SK-N-SH (cell line): Measurements from ENCODE around the gene ZNF8. TPM values are rescaled to one million over a fixed set of nuclear protein-coding genes. Genes with fewer than 3 reads are reported as not detected.

Experiments used
- CTCF ChIA-PET: fragments of 300-600, 350-600 bp; formaldehyde crosslinking; extraction: SDS; loops from one replicate; lab custom pipeline; 2021; lab: Yijun Ruan, JAX
- POLR2A ChIA-PET: fragments of 350-600 bp; sonication (Branson Sonifier 250); formaldehyde crosslinking; extraction: SDS; loops from one replicate; lab custom pipeline; 2020; ENCODE audit warnings: antibody characterized with exemption, inconsistent platforms; lab: Yijun Ruan, JAX
- DNase-seq: peaks from one replicate; pipeline ENCODE4 v3.0.0; 2012
- H2AFZ ChIP-seq: fragments of 200-600 bp; sonication (generic); 2 replicates; pipeline ENCODE4 v1.8.1; 2016; ENCODE audit warnings: antibody characterized with exemption, mild to moderate bottlenecking, low read depth
- H3F3A ChIP-seq: fragments of 200-600 bp; sonication (generic); replicated peaks from 2 replicates; pipeline ENCODE3; 2016; ENCODE audit warnings: antibody characterized with exemption, mild to moderate bottlenecking; ENCODE audit not compliant: insufficient read depth
- H3K27ac ChIP-seq, 2 experiments: fragments of 200-500 bp in 1 of 2; fragments of 200-600 bp in 1 of 2; sonication (Bioruptor generic) in 1 of 2; sonication (generic), shearing (Covaris generic) in 1 of 2; 2 replicates each; pipeline versions ENCODE4 v1.5.1 to v1.6.1; 2014 to 2016; ENCODE audit warnings: low read depth in 2 of 2, inconsistent platforms in 1 of 2, low read length in 1 of 2, mild to moderate bottlenecking in 1 of 2, mixed read lengths in 1 of 2
- H3K27me3 ChIP-seq: fragments of 200-600 bp; sonication (generic), shearing (Covaris generic); 2 replicates; pipeline ENCODE4 v1.6.1; 2016; ENCODE audit warnings: mixed run types; ENCODE audit not compliant: insufficient read depth
- H3K36me3 ChIP-seq, 2 experiments: fragments of 200-500 bp in 1 of 2; fragments of 200-600 bp in 1 of 2; sonication (Bioruptor generic) in 1 of 2; sonication (generic) in 1 of 2; replicated peaks in 1 of 2; 2 replicates each; pipeline versions ENCODE3 to v1.5.1; 2014 to 2016; ENCODE audit warnings: low read length in 1 of 2, mild to moderate bottlenecking in 1 of 2; ENCODE audit not compliant: insufficient read depth in 2 of 2, control insufficient read depth in 1 of 2
- H3K4me1 ChIP-seq, 2 experiments: fragments of 200-500 bp in 1 of 2; fragments of 200-600 bp in 1 of 2; sonication (Bioruptor generic) in 1 of 2; sonication (generic), shearing (Covaris generic) in 1 of 2; 2 replicates each; pipeline versions ENCODE4 v1.5.1 to v1.6.1; 2014 to 2016; ENCODE audit warnings: low read depth in 1 of 2, low read length in 1 of 2, mixed run types in 1 of 2; ENCODE audit not compliant: insufficient read depth in 2 of 2, control insufficient read depth in 1 of 2
- H3K4me2 ChIP-seq: fragments of 200-600 bp; sonication (generic), shearing (Covaris generic); 2 replicates; pipeline ENCODE4 v1.6.1; 2017; ENCODE audit warnings: mixed run types
- H3K4me3 ChIP-seq, 2 experiments: fragments of 200-500 bp in 1 of 2; fragments of 200-600 bp in 1 of 2; sonication (Bioruptor generic) in 1 of 2; sonication (generic), shearing (Covaris generic) in 1 of 2; 2 replicates each; pipeline versions ENCODE4 v1.5.1 to v1.8.1; 2014 to 2016; ENCODE audit warnings: low read depth in 2 of 2, inconsistent platforms in 1 of 2, low read length in 1 of 2, mild to moderate bottlenecking in 1 of 2, mixed read lengths in 1 of 2, moderate library complexity in 1 of 2
- H3K79me2 ChIP-seq: fragments of 200-600 bp; sonication (generic); 2 replicates; pipeline ENCODE4 v1.8.1; 2017; ENCODE audit warnings: mild to moderate bottlenecking; ENCODE audit not compliant: insufficient read depth
- H3K9ac ChIP-seq: fragments of 200-600 bp; sonication (generic); 2 replicates; pipeline ENCODE4 v1.6.1; 2017; ENCODE audit warnings: mixed run types
- H3K9me2 ChIP-seq: fragments of 200-600 bp; sonication (generic); 2 replicates; pipeline ENCODE4 v1.6.1; 2017; ENCODE audit warnings: mixed run types
- H3K9me3 ChIP-seq: fragments of 200-600 bp; sonication (generic); 2 replicates; pipeline ENCODE4 v1.6.1; 2017; ENCODE audit warnings: mixed run types, mild to moderate bottlenecking, moderate library complexity
- H4K20me1 ChIP-seq: fragments of 200-600 bp; sonication (generic); 2 replicates; pipeline ENCODE4 v1.6.1; 2017; ENCODE audit warnings: mild to moderate bottlenecking, mixed run types; ENCODE audit not compliant: insufficient read depth
- CHD2 ChIP-seq: fragments of 150-350 bp; IDR thresholded peaks from 2 replicates; pipeline ENCODE4 v1.6.1; 2018; ENCODE audit warnings: low read length; ENCODE audit not compliant: partially characterized antibody
- CTCF ChIP-seq: fragments of 200-600 bp; sonication (generic); IDR thresholded peaks from 2 replicates; pipeline ENCODE4 v1.6.1; 2017; ENCODE audit warnings: antibody characterized with exemption, mild to moderate bottlenecking, moderate library complexity
- ELF1 ChIP-seq: IDR thresholded peaks from 2 replicates; pipeline ENCODE4 v1.4.0; 2012
- EP300 ChIP-seq, 2 experiments: IDR thresholded peaks; 2 replicates each; pipeline versions ENCODE4 v1.4.0 to v1.6.1; 2012; ENCODE audit warnings: borderline replicate concordance in 1 of 2, low read depth in 1 of 2, low read length in 1 of 2
- FOXJ3 ChIP-seq: sonication (generic); formaldehyde crosslinking; IDR thresholded peaks from 2 replicates; pipeline ENCODE4 v1.5.1; 2020; ENCODE audit warnings: mild to moderate bottlenecking, missing genetic modification reagents
- FOXM1 ChIP-seq: IDR thresholded peaks from 2 replicates; pipeline ENCODE4 v1.4.0; 2012; ENCODE audit warnings: low read depth, mild to moderate bottlenecking
- GABPA ChIP-seq: IDR thresholded peaks from 2 replicates; pipeline ENCODE4 v1.4.0; 2012; ENCODE audit warnings: low read depth, mild to moderate bottlenecking
- GATA2 ChIP-seq: sonication (generic); formaldehyde crosslinking; IDR thresholded peaks from 2 replicates; pipeline ENCODE4 v1.5.0; 2020; ENCODE audit warnings: mild to moderate bottlenecking, missing genetic modification reagents
- JUND ChIP-seq: IDR thresholded peaks from 2 replicates; pipeline ENCODE4 v1.4.0; 2012
- MAX ChIP-seq: IDR thresholded peaks from 2 replicates; pipeline ENCODE4 v1.4.0; 2012; ENCODE audit warnings: low read depth
- MEF2A ChIP-seq: IDR thresholded peaks from 2 replicates; pipeline ENCODE4 v1.4.0; 2012; ENCODE audit warnings: low read depth, borderline replicate concordance
- NRF1 ChIP-seq: IDR thresholded peaks from 2 replicates; pipeline ENCODE4 v1.6.1; 2012; ENCODE audit warnings: low read depth, mild to moderate bottlenecking, low read length
- POLR2AphosphoS5 ChIP-seq: IDR thresholded peaks from 2 replicates; pipeline ENCODE4 v1.6.1; 2012; ENCODE audit warnings: low read depth, low read length
- RAD21 ChIP-seq: IDR thresholded peaks from 2 replicates; pipeline ENCODE4 v1.6.1; 2012; ENCODE audit warnings: mild to moderate bottlenecking, low read length
- RFX5 ChIP-seq: IDR thresholded peaks from 2 replicates; pipeline ENCODE4 v1.6.1; 2012; ENCODE audit warnings: mild to moderate bottlenecking, improper control_type of control experiment, low read length
- RXRA ChIP-seq: IDR thresholded peaks from 2 replicates; pipeline ENCODE4 v1.4.0; 2012; ENCODE audit warnings: low read depth, mild to moderate bottlenecking, borderline replicate concordance
- SIN3A ChIP-seq: IDR thresholded peaks from 2 replicates; pipeline ENCODE4 v1.6.1; 2012; ENCODE audit warnings: low read depth, mild to moderate bottlenecking, low read length, moderate library complexity, borderline replicate concordance
- TAF1 ChIP-seq: IDR thresholded peaks from 2 replicates; pipeline ENCODE4 v1.6.1; 2012; ENCODE audit warnings: low read depth, mild to moderate bottlenecking, low read length, moderate library complexity, borderline replicate concordance
- TEAD4 ChIP-seq: IDR thresholded peaks from 2 replicates; pipeline ENCODE4 v1.4.0; 2012; ENCODE audit warnings: mild to moderate bottlenecking, borderline replicate concordance; ENCODE audit not compliant: insufficient read depth
- USF1 ChIP-seq: IDR thresholded peaks from 2 replicates; pipeline ENCODE4 v1.4.0; 2012; ENCODE audit warnings: low read depth, borderline replicate concordance
- ZBTB33 ChIP-seq: IDR thresholded peaks from 2 replicates; pipeline ENCODE4 v1.4.0; 2012; ENCODE audit warnings: low read depth, borderline replicate concordance
- WGBS: methylation state at CpG from one replicate; pipeline ENCODE4 v1.1.6; 2017; ENCODE audit warnings: low lambda C conversion rate; 5-methylcytosine and 5-hydroxymethylcytosine counted together
- polyA plus RNA-seq, 3 experiments: library from polyadenylated mRNA; depleted of rRNA; stranded (reverse); fragments of >200 nt; gene quantifications; 2 replicates each; pipeline ENCODE4 v1.2.3, GENCODE V29; 2012
- TF ChIP-seq, protein P1 (sequence below): IDR thresholded peaks from 2 replicates; pipeline ENCODE4; 2012

Gene ZNF8
- polyA plus RNA-seq, 1 of the 3 experiments (the other 2 are of a cell fraction): 1.4 TPM

- POLR2A ChIA-PET: no interaction called here
Observed at GRCh38 chr19:58261968-58262921, 16.5 kb upstream of the ZNF8 start.

DNA sequence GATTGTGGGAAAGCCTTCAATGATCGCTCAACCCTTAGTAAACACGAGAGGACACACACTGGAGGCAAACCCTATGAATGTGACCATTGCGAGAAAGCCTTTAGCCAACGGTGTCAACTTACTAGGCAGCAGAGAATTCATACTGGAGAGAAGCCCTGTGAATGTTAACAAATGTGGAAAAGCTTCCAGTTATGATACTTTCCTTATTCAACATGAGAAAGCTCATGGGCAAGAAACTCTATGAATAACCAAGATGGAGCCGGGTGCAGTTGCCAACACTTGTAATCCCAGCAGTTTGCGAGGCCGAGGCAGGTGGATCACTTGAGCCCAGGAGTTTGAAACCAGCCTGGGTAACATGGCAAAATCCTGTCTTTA is 15.8 kb upstream of the ZNF8 start:
- H3K4me2 ChIP-seq: no peak overlapping the region
- ChIA-PET CTCF (no interaction called here), POLR2A (no interaction called here)
- H3K27me3 ChIP-seq: no peaks in the 10 kb centered on the region
- H3K9me2 ChIP-seq: no peaks in the 10 kb centered on the region
- no peak overlapping the region for H3K27ac ChIP-seq
- no peaks in the 10 kb centered on the region for H3K4me1 ChIP-seq
- DNase-seq: no peak
- peaks cover 35% of the 10 kb centered on the region for H3K9me3 ChIP-seq
- H3K36me3 ChIP-seq: peaks cover 0 to 34% of the 10 kb centered on the region in 2 experiments
- TF ChIP-seq POLR2AphosphoS5 (no peak), RFX5 (no peak), JUND (no peak), FOXJ3 (CRISPR knock-in tag) (no peak), GABPA (no peak), CTCF (no peak), SIN3A (no peak), FOXM1 (no peak), MAX (no peak), ELF1 (no peak), RAD21 (no peak)
- TF ChIP-seq, protein P1, sequence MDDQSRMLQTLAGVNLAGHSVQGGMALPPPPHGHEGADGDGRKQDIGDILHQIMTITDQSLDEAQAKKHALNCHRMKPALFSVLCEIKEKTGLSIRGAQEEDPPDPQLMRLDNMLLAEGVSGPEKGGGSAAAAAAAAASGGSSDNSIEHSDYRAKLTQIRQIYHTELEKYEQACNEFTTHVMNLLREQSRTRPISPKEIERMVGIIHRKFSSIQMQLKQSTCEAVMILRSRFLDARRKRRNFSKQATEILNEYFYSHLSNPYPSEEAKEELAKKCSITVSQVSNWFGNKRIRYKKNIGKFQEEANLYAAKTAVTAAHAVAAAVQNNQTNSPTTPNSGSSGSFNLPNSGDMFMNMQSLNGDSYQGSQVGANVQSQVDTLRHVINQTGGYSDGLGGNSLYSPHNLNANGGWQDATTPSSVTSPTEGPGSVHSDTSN: no peak
- H3F3A ChIP-seq: peaks cover 9% of the 10 kb centered on the region
- WGBS: 99% methylated on average over 7 of the region's 7 CpGs
- H3K4me3 ChIP-seq: peak overlapping the region in 1 of 2 experiments; percentile 5; a peak in 2 of 4 replicates
- H4K20me1 ChIP-seq: no peaks in the 10 kb centered on the region
- H3K79me2 ChIP-seq: no peaks in the 10 kb centered on the region
- H2AFZ ChIP-seq: no peak overlapping the region
- H3K9ac ChIP-seq: no peak overlapping the region

More at GRCh38 chr19:58261968-58262921, 16.5 kb upstream of the ZNF8 start:
- Histone ChIP-seq H3K9me2 (no peaks in the 10 kb centered on the region), H2AFZ (no peak overlapping the region), H3K9ac (no peak overlapping the region), H3K4me2 (no peak overlapping the region), H3K4me3 (peak overlapping the region in 1 of 2 experiments; percentile 5; a peak in 1 of 4 replicates), H3K27me3 (no peaks in the 10 kb centered on the region), H3K27ac (no peak overlapping the region), H3K9me3 (peaks cover 35% of the 10 kb centered on the region), H3K4me1 (no peaks in the 10 kb centered on the region), H3F3A (peaks cover 9% of the 10 kb centered on the region), H3K36me3 (peaks cover 0 to 34% of the 10 kb centered on the region in 2 experiments), H4K20me1 (no peaks in the 10 kb centered on the region), H3K79me2 (no peaks in the 10 kb centered on the region)
- WGBS: 94% methylated on average over 19 of the region's 19 CpGs
- TF ChIP-seq CHD2 (no peak), SIN3A (no peak), TAF1 (no peak), ZBTB33 (no peak), NRF1 (no peak), TEAD4 (no peak), MEF2A (no peak), RXRA (no peak), EP300 (IDR thresholded peaks at IDR 0.05; ENCODE audit: borderline replicate concordance in 1 of 2, low read depth in 1 of 2, low read length in 1 of 2) (no peak), GABPA (no peak), GATA2 (CRISPR knock-in tag) (no peak), USF1 (no peak)
- CTCF ChIA-PET: no interaction called here
- no peak for DNase-seq
